Neutrophil (primary cell): Measurements from ENCODE around the gene ALG1.
A peak's percentile ranks its signal among the peaks of the same experiment; 100 is the strongest.
"Not testable (repeated sequence)": the region's sequence is repeated elsewhere in the genome, so short reads cannot be mapped to it uniquely, and the experiment has no call there.

ENCODE experiments used
- H3K27ac ChIP-seq: fragments of 200-600 bp; sonication (generic); 2 replicates; pipeline ENCODE4 v1.5.1; 2016; ENCODE audit warnings: mild to moderate bottlenecking, moderate library complexity
- H3K27me3 ChIP-seq: fragments of 200-600 bp; sonication (generic); 2 replicates; pipeline ENCODE4 v1.6.0; 2016; ENCODE audit warnings: mild to moderate bottlenecking
- H3K36me3 ChIP-seq: fragments of 200-600 bp; sonication (generic); 2 replicates; pipeline ENCODE4 v1.5.1; 2017
- H3K4me1 ChIP-seq, 2 experiments: fragments of 200-600 bp in 1 of 2; sonication (generic) in 1 of 2; 1 replicate in 1 of 2; 2 replicates in 1 of 2; pipeline versions ENCODE4 v1.5.1 to v1.6.1; 2013 to 2016; ENCODE audit warnings: low read depth in 1 of 2, low read length in 1 of 2, mild to moderate bottlenecking in 1 of 2, moderate library complexity in 1 of 2; ENCODE audit not compliant: control insufficient read depth in 1 of 2, insufficient read depth in 1 of 2
- H3K4me3 ChIP-seq, 2 experiments: fragments of 200-600 bp in 1 of 2; sonication (generic) in 1 of 2; 1 replicate in 1 of 2; 2 replicates in 1 of 2; pipeline ENCODE4 v1.5.1; 2013 to 2016; ENCODE audit warnings: low read depth in 1 of 2, low read length in 1 of 2, mild to moderate bottlenecking in 1 of 2, moderate library complexity in 1 of 2
- H3K9me3 ChIP-seq: fragments of 200-600 bp; sonication (generic); 2 replicates; pipeline ENCODE4 v1.5.1; 2016
- TF ChIP-seq, protein P1 (sequence below): fragments of 200-600 bp; sonication (generic); IDR thresholded peaks from 2 replicates; pipeline ENCODE4 v1.5.1; 2016; ENCODE audit warnings: antibody characterized with exemption

Gene ALG1

DNA sequence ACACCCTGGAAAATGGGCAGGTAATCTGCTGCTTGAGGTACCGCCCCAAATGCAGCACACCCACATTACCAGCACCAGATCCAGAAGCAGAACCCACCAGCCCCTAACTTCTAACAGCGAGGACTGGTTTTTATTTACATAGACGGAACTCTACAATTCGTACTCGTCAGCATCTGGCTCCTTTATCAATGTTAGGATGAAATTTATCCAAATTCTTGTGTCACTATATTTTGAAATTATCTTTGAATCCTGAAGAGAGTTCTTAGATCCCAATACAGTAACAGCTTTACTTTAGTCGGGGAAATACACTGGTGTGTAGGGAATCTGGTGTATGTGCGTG lies 332 bp upstream of the ALG1 start:
- peaks cover 14 to 18% of the 10 kb centered on the region in 2 experiments for H3K4me1 ChIP-seq
- peak overlapping the region; percentile 69 for H3K27ac ChIP-seq
- TF ChIP-seq, protein P1, sequence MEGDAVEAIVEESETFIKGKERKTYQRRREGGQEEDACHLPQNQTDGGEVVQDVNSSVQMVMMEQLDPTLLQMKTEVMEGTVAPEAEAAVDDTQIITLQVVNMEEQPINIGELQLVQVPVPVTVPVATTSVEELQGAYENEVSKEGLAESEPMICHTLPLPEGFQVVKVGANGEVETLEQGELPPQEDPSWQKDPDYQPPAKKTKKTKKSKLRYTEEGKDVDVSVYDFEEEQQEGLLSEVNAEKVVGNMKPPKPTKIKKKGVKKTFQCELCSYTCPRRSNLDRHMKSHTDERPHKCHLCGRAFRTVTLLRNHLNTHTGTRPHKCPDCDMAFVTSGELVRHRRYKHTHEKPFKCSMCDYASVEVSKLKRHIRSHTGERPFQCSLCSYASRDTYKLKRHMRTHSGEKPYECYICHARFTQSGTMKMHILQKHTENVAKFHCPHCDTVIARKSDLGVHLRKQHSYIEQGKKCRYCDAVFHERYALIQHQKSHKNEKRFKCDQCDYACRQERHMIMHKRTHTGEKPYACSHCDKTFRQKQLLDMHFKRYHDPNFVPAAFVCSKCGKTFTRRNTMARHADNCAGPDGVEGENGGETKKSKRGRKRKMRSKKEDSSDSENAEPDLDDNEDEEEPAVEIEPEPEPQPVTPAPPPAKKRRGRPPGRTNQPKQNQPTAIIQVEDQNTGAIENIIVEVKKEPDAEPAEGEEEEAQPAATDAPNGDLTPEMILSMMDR: no peak
- H3K36me3 ChIP-seq: peaks cover 11% of the 10 kb centered on the region
- H3K4me3 ChIP-seq: peak overlapping the region; percentile 73 to 75
- H3K9me3 ChIP-seq: no peaks in the 10 kb centered on the region
- peaks cover 6% of the 10 kb centered on the region for H3K27me3 ChIP-seq

DNA sequence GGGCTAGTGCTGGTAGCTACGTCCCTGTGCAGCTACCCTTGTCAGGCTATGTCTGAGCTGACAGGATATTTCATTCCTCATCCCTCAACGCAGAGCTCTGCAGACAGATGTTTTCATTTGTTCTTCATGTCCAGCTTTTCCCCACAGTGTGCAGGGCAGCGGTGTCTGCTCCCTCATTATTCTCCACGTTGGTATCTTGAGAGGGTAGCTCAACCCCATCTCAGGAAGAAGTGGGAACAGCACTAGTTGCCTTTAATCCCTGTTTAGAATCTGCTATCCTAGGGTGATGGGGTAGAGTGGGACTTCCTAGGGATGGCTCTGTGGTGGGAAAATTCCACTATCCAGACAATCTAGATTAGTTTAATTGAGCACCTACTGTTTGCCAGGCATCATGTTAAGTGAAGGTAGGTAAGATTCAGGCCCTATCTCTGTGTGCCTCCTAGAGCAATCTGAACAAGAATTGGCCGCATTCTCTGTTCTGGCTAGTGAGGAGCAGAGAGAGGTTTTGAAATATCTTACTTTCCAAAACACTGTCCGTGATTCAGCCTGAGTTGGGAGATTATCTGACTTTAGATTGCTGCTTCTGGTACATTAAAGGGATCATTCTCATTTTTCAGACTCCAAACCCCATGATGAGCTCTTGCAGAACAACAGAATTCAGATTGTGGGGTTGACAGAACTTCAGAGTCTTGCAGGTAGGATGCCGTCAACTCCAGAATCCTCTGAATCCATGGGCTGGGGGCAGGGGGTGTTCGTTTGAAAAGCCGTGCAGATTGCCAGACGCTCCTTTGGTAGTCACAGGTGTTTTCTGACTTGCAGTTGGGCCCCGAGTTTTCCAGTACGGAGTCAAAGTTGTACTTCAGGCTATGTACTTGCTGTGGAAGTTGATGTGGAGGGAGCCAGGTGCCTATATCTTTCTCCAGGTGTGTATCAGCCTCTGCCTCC lies 963 bp downstream of the ALG1 start:
- TF ChIP-seq, protein P1: no peak
- H3K27me3 ChIP-seq: peaks cover 6% of the 10 kb centered on the region
- peaks cover 14 to 18% of the 10 kb centered on the region in 2 experiments for H3K4me1 ChIP-seq
- peaks cover 13% of the 10 kb centered on the region for H3K36me3 ChIP-seq
- peak overlapping the region; percentile 69 for H3K27ac ChIP-seq
- H3K9me3 ChIP-seq: no peaks in the 10 kb centered on the region
- H3K4me3 ChIP-seq: peak overlapping the region; percentile 73 to 75

DNA sequence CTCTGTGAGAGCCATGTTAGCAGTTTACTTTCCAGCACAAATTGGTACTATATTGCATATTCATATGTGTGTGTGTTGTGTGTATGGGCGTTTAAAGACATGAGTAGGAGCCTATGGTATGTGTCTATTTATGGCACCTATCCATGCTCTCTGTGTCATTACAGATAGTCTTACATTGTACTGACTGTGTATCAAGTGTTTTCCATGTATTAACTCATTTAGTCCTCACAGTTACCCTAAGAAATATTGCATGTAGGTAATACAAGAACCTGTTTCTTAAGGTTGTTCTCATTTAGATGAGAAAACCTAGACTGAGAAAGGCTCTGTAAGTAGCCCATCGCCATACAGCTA lies 1.6 kb downstream of the ALG1 start:
- no peaks in the 10 kb centered on the region for H3K9me3 ChIP-seq
- H3K36me3 ChIP-seq: peaks cover 19% of the 10 kb centered on the region
- no peak overlapping the region for H3K4me3 ChIP-seq
- peaks cover 6% of the 10 kb centered on the region for H3K27me3 ChIP-seq
- H3K4me1 ChIP-seq: peaks cover 14 to 18% of the 10 kb centered on the region in 2 experiments
- TF ChIP-seq, protein P1: no peak
- no peak overlapping the region for H3K27ac ChIP-seq

DNA sequence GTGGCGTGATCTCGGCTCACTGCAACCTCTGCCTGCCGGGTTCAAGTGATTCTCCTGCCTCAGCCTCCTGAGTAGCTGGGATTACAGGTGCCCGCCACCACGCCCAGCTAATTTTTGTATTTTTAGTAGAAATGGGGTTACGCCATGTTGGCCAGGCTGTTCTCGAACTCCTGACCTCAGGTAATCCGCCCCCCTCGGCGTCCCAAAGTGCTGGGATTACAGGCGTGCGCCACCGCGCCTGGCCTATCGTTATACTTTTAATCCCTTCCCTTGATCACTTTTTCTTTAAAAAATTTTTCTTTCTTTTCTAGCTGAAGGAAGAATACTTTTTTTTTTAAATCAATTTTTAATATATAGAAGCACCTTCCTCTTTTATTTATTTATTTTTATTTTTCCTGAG lies 2.1 kb downstream of the ALG1 start:
- not testable (repeated sequence) for H3K4me3 ChIP-seq, H3K9me3 ChIP-seq, H3K27ac ChIP-seq, H3K27me3 ChIP-seq
- Histone ChIP-seq H3K4me1 (peaks cover 14 to 18% of the 10 kb centered on the region in 2 experiments), H3K36me3 (peaks cover 19% of the 10 kb centered on the region)

DNA sequence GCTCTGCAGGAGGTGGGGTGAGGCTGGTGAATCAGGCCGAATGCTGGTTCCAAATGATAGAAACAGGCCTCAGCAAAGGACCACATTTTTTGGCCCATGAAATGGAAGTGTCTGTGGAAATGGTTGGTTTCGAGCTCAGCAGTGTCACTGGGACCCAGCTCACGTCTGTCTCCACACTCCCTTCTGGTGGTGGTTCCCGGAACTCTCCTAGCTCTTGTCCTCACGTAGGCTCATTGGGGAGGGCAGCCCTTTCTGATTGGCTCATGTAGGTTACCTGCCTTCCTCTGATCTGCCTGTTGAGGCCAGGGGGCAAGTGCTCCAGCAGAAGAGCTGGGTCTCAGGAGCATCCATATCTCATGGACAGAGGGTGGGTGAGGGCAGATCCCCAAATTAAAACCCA lies 4.0 kb downstream of the ALG1 start:
- H3K27me3 ChIP-seq: no peaks in the 10 kb centered on the region
- TF ChIP-seq, protein P1: no peak
- H3K27ac ChIP-seq: no peak overlapping the region
- no peak overlapping the region for H3K4me3 ChIP-seq
- peaks cover 19% of the 10 kb centered on the region for H3K36me3 ChIP-seq
- peaks cover 14 to 18% of the 10 kb centered on the region in 2 experiments for H3K4me1 ChIP-seq
- H3K9me3 ChIP-seq: no peaks in the 10 kb centered on the region

DNA sequence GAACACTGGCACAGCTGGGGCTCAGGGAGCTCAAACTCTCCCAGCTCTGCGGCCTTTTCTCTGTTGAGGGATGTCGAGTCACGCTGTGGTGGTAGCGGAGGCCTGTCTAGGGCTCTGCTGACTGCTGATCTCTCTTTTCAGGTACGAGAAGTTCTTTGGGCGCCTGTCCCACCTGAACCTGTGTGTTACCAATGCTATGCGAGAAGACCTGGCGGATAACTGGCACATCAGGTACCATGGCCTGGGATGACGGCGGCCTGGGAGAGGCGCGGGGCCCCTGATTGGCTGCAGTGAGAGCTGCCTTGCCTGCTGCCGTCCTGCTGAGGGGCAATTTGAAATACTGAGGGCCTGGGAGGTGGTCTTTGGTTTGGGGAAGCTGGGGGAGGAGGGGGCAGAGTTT lies 5.7 kb downstream of the ALG1 start:
- Histone ChIP-seq H3K36me3 (peaks cover 21% of the 10 kb centered on the region), H3K27ac (no peak overlapping the region), H3K4me1 (peaks cover 5 to 7% of the 10 kb centered on the region in 2 experiments), H3K27me3 (no peaks in the 10 kb centered on the region), H3K4me3 (no peak overlapping the region), H3K9me3 (no peaks in the 10 kb centered on the region)
- TF ChIP-seq, protein P1: no peak
